HG03439 (cell line): ENCODE measurements around the gene RGR.

Source experiments
- ATAC-seq: cut with Tn5 transposase; IDR thresholded peaks from one replicate; pipeline ENCODE4 v1.9.1; 2021; ENCODE audit warnings: mild to moderate bottlenecking, moderate library complexity; ENCODE audit not compliant: unreplicated experiment

The RGR gene

DNA sequence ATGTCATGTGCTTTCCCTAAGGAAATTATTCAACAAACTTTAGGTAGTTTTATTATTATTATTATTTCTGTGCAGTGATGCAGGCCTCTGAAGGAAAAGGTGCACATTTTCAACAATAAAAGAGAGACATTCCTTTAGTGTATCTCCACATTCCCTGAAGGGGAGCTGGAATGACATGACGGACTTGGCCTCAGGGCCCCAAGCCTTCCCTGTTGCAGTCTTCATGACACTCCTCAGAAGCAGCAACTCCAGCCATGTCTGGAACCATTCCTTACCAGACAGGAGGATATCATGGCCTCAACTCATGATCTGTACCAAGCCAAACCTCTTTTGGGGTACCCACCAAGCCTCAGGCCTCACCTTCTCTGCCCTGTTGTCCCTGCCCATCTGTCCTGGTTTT lies 48.3 kb downstream of the RGR start:
- no peak for ATAC-seq

DNA sequence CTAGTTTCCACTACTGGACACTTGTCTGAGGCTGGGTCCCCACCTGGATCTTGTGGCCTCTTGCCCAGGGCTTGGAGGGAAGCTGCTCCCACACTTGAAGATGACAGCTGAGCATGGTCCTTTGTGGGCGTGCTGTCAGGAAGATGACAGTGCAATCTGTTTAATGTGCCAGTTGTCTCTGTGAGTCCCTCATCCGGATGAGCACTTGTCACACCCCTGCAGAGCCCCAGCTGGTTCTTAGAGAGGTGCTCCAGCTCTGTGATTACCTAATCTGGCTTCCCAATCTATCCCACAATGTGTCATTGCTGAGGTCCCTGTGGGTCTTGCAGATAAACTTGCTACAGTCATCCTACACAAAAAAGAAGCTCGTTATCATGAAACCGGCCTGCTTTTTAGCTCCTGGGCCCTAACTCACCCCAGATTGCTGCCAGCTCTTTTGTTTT lies 48.7 kb downstream of the RGR start:
- no peak for ATAC-seq

GRCh38 chr10:84294766-84295447 lies 50.1 kb downstream of the RGR start:
- no peak for ATAC-seq

- no peak for ATAC-seq
These were observed 51.5 kb downstream of the RGR start for GRCh38 chr10:84296091-84296981.

- ATAC-seq = no peak
These were observed 53.2 kb downstream of the RGR start for GRCh38 chr10:84298057-84298456.

DNA sequence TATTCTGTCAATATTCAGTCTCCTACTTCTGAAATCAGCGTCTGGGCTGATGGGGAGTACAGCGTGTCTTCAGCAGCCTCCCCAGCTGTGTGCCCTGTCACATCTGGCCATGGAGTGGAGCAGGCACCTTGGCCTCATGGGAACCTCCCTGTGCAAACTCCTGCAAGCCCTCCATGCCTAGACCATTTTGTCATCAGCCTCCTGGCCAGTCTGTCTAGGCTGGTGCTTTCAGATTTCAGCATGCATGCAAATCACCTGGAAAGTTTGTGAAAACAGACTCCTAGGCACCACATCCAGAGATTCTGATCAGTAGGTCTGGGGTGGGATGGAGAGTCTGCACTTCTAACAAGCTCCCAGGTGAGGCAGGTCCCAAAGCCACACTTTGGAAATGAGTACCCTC lies 57.4 kb downstream of the RGR start:
- no peak for ATAC-seq

- ATAC-seq = no peak
These were observed 62.0 kb downstream of the RGR start for GRCh38 chr10:84306751-84307384.

GRCh38 chr10:84308021-84308420 lies 63.2 kb downstream of the RGR start:
- no peak for ATAC-seq

GRCh38 chr10:84308481-84309304 lies 63.8 kb downstream of the RGR start:
- ATAC-seq = no peak
